Right cardiac atrium (tissue), 5 donors: ENCODE measurements around the gene LNP1. TPM values are rescaled to one million over a fixed set of nuclear protein-coding genes. Genes with fewer than 3 reads are reported as not detected.
"Not testable (repeated sequence)": the region's sequence is repeated elsewhere in the genome, so short reads cannot be mapped to it uniquely, and the experiment has no call there.

ENCODE experiments used
- ATAC-seq, 2 donors: fragments of 200-7000 bp; cut with Tn5 transposase; one replicate each; pipeline versions ENCODE4 v1.8.0 to v1.9.1; 2020; ENCODE audit warnings: moderate library complexity in 2 of 2, mild to moderate bottlenecking in 1 of 2
- DNase-seq, 3 donors: peaks; one replicate each; pipeline ENCODE4 v3.0.0-alpha.2; 2020
- H3K27ac ChIP-seq: one replicate; pipeline ENCODE4 v1.5.1; 2013; ENCODE audit warnings: mild to moderate bottlenecking, low read length, control low read depth, moderate library complexity
- H3K27me3 ChIP-seq: one replicate; pipeline ENCODE4 v1.6.1; 2013; ENCODE audit not compliant: control insufficient read depth, insufficient read depth
- H3K4me1 ChIP-seq: one replicate; pipeline ENCODE4 v1.6.1; 2013; ENCODE audit warnings: low read length; ENCODE audit not compliant: control insufficient read depth, insufficient read depth
- H3K4me3 ChIP-seq: one replicate; pipeline ENCODE4 v1.5.1; 2013; ENCODE audit warnings: low read length, control low read depth
- H3K9me3 ChIP-seq: one replicate; pipeline ENCODE4 v1.6.1; 2013; ENCODE audit warnings: low read length; ENCODE audit not compliant: control insufficient read depth
- WGBS: extraction: QIAGEN DNeasy Blood & Tissue Kit; methylation state at CpG from one replicate; pipeline ENCODE4 v1.1.7; 2013; 5-methylcytosine and 5-hydroxymethylcytosine counted together
- intact Hi-C, 4 donors: fragments of 100-400 bp; cut with DNase I; formaldehyde crosslinking; loops; one replicate each; pipeline versions ENCODE4 v1.11.0 to v1.14.0; 2022 to 2023
- polyA plus RNA-seq: library from polyadenylated mRNA; stranded (reverse); fragments of 200-250 nt; gene quantifications from one replicate; pipeline ENCODE4 v1.2.3, GENCODE V29; 2013
- total RNA-seq, 4 donors: library from RNA; stranded (reverse); fragmentation: NEBNext Ultra II Directional; extraction: Animal tissue kit (Norgen Biotek cat#: 25700); gene quantifications; one replicate each; pipeline ENCODE4 v1.2.1, GENCODE V29; 2021
- donor health status: healthy with polysubstance abuse.
- donor health status: DM: no; HTN: yes; CAD: no.
- donor health status: DM: no; HTN: no; CAD: no.
- donor health status: DM: no; HTN: yes; CAD: no; lungs with severe emphysema.
- donor health status: DM: yes; HTN: yes; CAD: no.

Gene LNP1
- total and polyA plus RNA-seq, 5 donors = 4.1 to 6.9 (median 4.1) TPM

GRCh38 chr3:100478521-100478920 is 77.2 kb downstream of the LNP1 start:
- H3K9me3 ChIP-seq, intact Hi-C loops, H3K27ac ChIP-seq, ATAC-seq, H3K4me1 ChIP-seq, H3K4me3 ChIP-seq, DNase-seq, H3K27me3 ChIP-seq: not testable (repeated sequence)
- 94% methylated on average over 21 of the region's 25 CpGs for WGBS

- no peaks in the 10 kb centered on the region for H3K4me1 ChIP-seq
Measured at GRCh38 chr3:100480081-100480480, 78.7 kb downstream of the LNP1 start.

GRCh38 chr3:100482176-100482575 is 80.8 kb downstream of the LNP1 start:
- H3K27ac ChIP-seq = no peak overlapping the region
- no peaks in the 10 kb centered on the region for H3K4me1 ChIP-seq
- H3K27me3 ChIP-seq = no peaks in the 10 kb centered on the region
- intact Hi-C loops = no loop called here
- ATAC-seq (no peak), DNase-seq (no peak)
- no peaks in the 10 kb centered on the region for H3K9me3 ChIP-seq
- no peak overlapping the region for H3K4me3 ChIP-seq
- 64% methylated on average over 2 of the region's 2 CpGs for WGBS

More at GRCh38 chr3:100480081-100480480, 78.7 kb downstream of the LNP1 start:
- intact Hi-C loops = no loop called here
- no peak for ATAC-seq
- Histone ChIP-seq H3K4me3 (no peak overlapping the region), H3K27ac (no peak overlapping the region), H3K9me3 (no peaks in the 10 kb centered on the region), H3K27me3 (no peaks in the 10 kb centered on the region)
- 84% methylated on average over 5 of the region's 5 CpGs for WGBS
- DNase-seq = no peak

- no peaks in the 10 kb centered on the region for H3K9me3 ChIP-seq
- H3K27me3 ChIP-seq = no peaks in the 10 kb centered on the region
- intact Hi-C loops = no loop called here
- H3K4me1 ChIP-seq = no peaks in the 10 kb centered on the region
- H3K27ac ChIP-seq = no peak overlapping the region
- DNase-seq = no peak
- ATAC-seq = no peak
- H3K4me3 ChIP-seq = no peak overlapping the region
- 100% methylated on average over 1 of the region's 1 CpG for WGBS
Measured at GRCh38 chr3:100483529-100483928, 82.2 kb downstream of the LNP1 start.

- no peak for ATAC-seq
Measured at GRCh38 chr3:100486808-100487207, 85.5 kb downstream of the LNP1 start.

GRCh38 chr3:100489118-100489517 is 87.8 kb downstream of the LNP1 start:
- H3K27ac ChIP-seq = no peak overlapping the region
- no peaks in the 10 kb centered on the region for H3K4me1 ChIP-seq
- 90% methylated on average over 1 of the region's 1 CpG for WGBS

More at GRCh38 chr3:100486808-100487207, 85.5 kb downstream of the LNP1 start:
- H3K4me1 ChIP-seq = no peaks in the 10 kb centered on the region
- no peaks in the 10 kb centered on the region for H3K9me3 ChIP-seq
- DNase-seq = no peak
- intact Hi-C loops = no loop called here
- 94% methylated on average over 2 of the region's 2 CpGs for WGBS
- no peak overlapping the region for H3K27ac ChIP-seq
- H3K27me3 ChIP-seq = no peaks in the 10 kb centered on the region
- no peak overlapping the region for H3K4me3 ChIP-seq

GRCh38 chr3:100492059-100493006 is 91.0 kb downstream of the LNP1 start, which contains the start of gene TMEM45A:
TSS of gene TMEM45A (plus strand) at chr3:100492619. CDS start at chr3:100555212, 62,593 bp downstream.
- Histone ChIP-seq H3K9me3 (no peaks in the 10 kb centered on the region), H3K27ac (peak within 1 kb of the TSS; percentile 50), H3K27me3 (no peaks in the 10 kb centered on the region), H3K4me3 (peak within 1 kb of the TSS; percentile 68), H3K4me1 (no peaks in the 10 kb centered on the region)
- ATAC-seq (peak; percentile 100), DNase-seq (peak; percentile 97 to 99 (median 99))
- intact Hi-C loops = no loop called here
- WGBS = under 1% methylated on average over 56 of the region's 56 CpGs

More at GRCh38 chr3:100489118-100489517, 87.8 kb downstream of the LNP1 start:
- H3K27me3 ChIP-seq = no peaks in the 10 kb centered on the region
- no peak for ATAC-seq
- no peaks in the 10 kb centered on the region for H3K9me3 ChIP-seq
- DNase-seq = no peak
- no peak overlapping the region for H3K4me3 ChIP-seq
- intact Hi-C loops = no loop called here

- no peak overlapping the region for H3K27ac ChIP-seq
- H3K9me3 ChIP-seq = no peaks in the 10 kb centered on the region
Measured at GRCh38 chr3:100496711-100497261, 95.4 kb downstream of the LNP1 start.

GRCh38 chr3:100499651-100500050 is 98.3 kb downstream of the LNP1 start:
- intact Hi-C loops = no loop called here
- H3K4me1 ChIP-seq = no peaks in the 10 kb centered on the region
- WGBS = 97% methylated on average over 4 of the region's 4 CpGs
- no peak for ATAC-seq
- H3K9me3 ChIP-seq = no peaks in the 10 kb centered on the region
- H3K27me3 ChIP-seq = no peaks in the 10 kb centered on the region
- H3K27ac ChIP-seq = no peak overlapping the region
- no peak for DNase-seq
- no peak overlapping the region for H3K4me3 ChIP-seq

More at GRCh38 chr3:100496711-100497261, 95.4 kb downstream of the LNP1 start:
- intact Hi-C loops = no loop called here
- Histone ChIP-seq H3K4me3 (no peak overlapping the region), H3K27me3 (no peaks in the 10 kb centered on the region), H3K4me1 (no peaks in the 10 kb centered on the region)
- DNase-seq (no peak), ATAC-seq (no peak)

- Histone ChIP-seq H3K27me3 (no peaks in the 10 kb centered on the region), H3K9me3 (no peaks in the 10 kb centered on the region), H3K27ac (no peak overlapping the region), H3K4me1 (no peaks in the 10 kb centered on the region), H3K4me3 (no peak overlapping the region)
- no peak for ATAC-seq
- intact Hi-C loops = no loop called here
- DNase-seq = no peak
- 76% methylated on average over 8 of the region's 8 CpGs for WGBS
Measured at GRCh38 chr3:100500320-100500880, 99.1 kb downstream of the LNP1 start.

- no peaks in the 10 kb centered on the region for H3K4me1 ChIP-seq
- H3K4me3 ChIP-seq = no peak overlapping the region
- ATAC-seq = no peak
- DNase-seq = no peak
- intact Hi-C loops = no loop called here
- WGBS = 89% methylated on average over 1 of the region's 1 CpG
- no peaks in the 10 kb centered on the region for H3K27me3 ChIP-seq
- no peaks in the 10 kb centered on the region for H3K9me3 ChIP-seq
- H3K27ac ChIP-seq = no peak overlapping the region
Measured at GRCh38 chr3:100503448-100503847, 102.1 kb downstream of the LNP1 start.
